Peyer's patch (tissue), 4 donors: ENCODE data around the gene GABRR1.

Experiments used
- CTCF ChIP-seq, 6 experiments: fragments of 450-650 bp in 4 of 6; fragments of 200-600 bp in 2 of 6; sonication (generic) in 1 of 6; IDR thresholded peaks; one replicate each; pipeline ENCODE4 v1.5.1; 2017 to 2019; ENCODE audit warnings: antibody characterized with exemption in 6 of 6, mild to moderate bottlenecking in 3 of 6, moderate library complexity in 1 of 6
- POLR2A ChIP-seq, 2 donors: fragments of 450-650 bp; IDR thresholded peaks; one replicate each; pipeline ENCODE4 v1.5.1; 2017; ENCODE audit warnings: antibody characterized with exemption in 2 of 2, mild to moderate bottlenecking in 2 of 2, moderate library complexity in 2 of 2

- no peak for TF ChIP-seq CTCF (IDR thresholded peaks at IDR 0.05)
- no peak for TF ChIP-seq POLR2A (IDR thresholded peaks at IDR 0.05)
These were observed 5.0 kb upstream of the GABRR1 start for GRCh38 chr6:89221971-89222711.
